NCI-H2227 (cell line): ENCODE results near the gene PIEZO1.
"Not testable (repeated sequence)": the region's sequence is repeated elsewhere in the genome, so short reads cannot be mapped to it uniquely, and the experiment has no call there.

Experiments used
- DNase-seq: peaks from one replicate; lab custom pipeline; 2025; ENCODE audit not compliant: unreplicated experiment; lab: John Stamatoyannopoulos, UW

PIEZO1 gene

DNA sequence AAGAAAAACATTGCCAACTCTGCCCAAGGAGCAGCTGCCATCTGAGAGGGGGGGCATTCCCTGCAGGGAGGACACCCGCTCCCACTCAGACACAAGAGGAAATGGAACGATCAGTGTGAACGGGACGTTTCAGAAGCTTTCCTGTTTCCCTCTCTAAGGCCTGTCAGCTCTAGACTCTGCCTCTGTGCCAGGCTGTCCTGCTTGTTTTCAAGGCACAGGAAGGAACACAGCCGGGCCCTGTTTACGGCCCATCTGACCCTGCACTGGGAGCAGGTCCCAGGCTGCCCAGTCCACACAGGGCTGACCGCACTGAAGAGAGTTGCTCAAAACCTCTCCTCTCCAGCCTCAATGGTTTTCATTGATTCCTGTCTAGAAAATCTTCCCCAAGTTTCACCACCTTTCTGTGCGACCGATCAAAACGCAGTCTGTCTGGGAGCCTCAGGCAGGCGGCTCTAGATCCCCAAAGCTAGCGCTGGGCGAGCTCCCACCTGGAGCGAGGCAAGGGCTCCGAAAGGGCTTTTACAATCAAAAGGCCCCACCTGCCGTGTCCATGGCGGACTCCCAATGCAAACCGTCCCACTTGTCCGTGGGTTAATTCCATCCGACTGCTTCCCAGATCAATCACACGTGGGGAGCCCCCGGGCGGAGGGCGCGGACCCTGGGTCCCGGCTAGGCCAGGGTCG lies 1.5 kb downstream of the PIEZO1 start:
- no peak for DNase-seq

DNA sequence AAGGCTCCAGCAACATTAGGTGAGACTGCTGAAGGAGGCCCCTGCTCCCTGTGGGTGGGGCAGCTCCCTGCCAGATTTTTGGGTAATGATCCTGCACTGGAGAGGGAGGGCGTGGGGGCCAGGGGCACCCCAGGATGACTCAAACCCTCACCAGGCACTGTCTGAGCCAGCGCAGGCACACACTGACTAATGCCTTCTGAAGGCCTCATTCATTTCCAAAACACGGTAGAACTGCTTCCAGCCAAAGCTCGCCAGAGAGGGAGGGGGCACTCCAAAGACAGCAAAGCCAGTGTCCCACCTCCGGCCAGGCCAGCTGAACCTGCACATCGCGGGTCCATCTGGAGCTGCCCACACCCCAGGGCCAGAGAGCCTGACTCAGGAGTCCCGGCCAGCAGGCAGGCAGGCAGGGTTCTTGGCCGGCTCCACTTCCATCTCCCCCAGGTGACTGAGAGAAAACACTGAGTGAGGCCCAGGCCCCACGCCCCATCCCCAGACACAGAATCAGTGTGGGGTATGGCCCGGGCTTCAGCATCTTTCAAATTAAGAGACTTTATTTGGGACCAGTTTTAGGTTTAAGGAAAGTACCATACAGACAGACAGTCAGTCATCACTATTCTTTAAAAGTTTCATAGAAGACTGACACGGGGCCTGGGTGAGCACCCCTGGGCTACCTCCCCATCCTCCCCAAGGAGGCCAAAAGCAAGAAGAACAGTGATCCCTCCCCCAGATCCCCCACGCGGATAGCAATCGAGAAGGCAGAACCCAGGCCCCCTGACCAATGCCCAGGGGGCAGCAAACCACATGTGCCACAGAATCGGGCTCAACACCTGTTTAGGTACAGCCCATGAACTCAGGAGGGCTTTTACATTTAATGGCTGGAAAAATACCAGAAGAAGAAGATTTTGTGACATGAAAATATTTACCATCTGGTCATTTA lies 2.3 kb downstream of the PIEZO1 start:
- no peak for DNase-seq

DNA sequence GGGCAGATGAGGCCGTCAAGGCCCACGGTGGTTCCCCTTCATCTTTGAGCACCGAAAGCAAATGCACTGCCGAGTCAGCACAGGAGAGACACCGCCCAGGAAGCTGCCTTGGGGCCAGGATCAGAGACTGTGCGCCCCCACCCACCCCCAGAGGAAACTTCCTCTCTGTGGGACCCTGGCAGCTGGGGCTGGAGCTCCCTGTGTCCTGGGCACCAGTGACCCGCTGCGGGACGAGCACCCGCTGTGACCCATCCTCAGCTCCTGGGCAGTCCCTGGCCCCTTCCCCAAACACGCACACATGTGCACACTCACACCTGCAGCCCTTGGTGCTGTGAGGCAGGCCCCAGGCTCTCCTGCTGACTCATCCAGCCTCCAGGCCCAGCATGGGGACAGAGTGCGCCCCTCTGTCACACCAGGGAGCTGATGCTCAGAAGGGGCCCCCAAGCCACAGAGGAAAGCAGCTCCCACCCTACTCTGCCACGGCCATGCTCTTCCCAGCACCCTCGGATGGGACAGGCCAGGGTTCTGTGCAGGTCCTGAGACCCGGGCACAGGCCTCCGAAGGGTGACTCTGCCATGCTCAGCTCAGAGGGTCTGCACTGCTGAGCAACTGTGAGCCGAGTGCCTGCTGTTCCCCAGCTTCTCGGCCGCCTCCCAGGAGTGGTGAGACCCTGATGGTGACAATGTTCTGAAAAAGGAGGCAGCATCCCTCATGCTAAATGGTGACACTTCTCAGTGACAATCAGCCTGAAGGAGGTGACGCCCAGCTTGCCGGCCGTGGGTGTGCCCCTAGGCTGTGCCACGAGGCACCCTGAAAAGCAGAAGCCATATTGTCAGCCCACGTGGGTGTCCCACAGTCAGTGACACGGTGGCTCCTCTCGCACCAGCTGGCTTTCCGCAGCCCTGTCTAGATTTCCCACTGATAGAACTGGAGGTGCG lies 3.6 kb downstream of the PIEZO1 start:
- DNase-seq = no peak

DNA sequence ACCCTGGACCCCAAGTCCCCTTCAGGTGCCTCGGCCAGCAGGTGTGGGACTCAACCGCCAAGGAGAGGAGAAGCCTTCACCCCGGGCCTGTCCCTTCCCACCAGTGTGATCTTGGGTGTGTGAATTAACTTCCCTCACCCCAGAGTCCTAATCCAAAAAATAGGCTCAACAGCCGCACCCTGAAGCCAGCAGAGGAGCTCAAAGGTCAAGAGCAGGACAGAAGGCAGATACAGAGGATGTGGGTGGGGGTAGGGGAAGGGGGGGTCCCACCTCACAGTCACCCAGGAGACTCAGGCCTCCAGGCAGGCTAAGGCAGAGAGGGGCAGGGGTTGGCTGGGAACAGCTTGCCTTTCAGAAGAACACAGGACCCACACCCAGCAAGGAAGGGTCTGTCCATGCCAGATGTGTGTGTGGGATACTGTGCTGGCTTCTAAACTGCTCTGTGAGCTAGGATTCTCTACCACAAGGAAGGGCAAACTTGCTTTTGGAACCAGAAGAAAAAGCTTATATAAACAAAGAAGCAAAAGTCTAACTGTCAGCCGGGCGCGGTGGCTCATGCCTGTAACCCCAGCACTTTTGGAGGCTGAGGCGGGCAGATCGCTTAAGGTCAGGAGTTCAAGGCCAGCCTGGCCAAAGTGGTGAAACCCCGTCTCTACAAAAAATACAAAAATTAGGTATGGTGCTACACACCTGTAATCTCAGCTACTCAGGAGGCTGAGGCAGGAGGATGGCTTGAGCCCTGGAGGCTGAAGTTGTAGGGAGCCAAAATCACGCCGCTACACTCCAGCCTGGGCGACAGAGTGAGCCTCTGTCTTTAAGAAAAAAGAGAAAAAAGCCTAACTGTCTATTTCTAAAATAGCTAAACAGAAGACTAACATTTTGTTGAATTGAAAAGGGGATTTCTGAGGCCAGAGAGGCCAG lies 4.6 kb downstream of the PIEZO1 start:
- DNase-seq = no peak

DNA sequence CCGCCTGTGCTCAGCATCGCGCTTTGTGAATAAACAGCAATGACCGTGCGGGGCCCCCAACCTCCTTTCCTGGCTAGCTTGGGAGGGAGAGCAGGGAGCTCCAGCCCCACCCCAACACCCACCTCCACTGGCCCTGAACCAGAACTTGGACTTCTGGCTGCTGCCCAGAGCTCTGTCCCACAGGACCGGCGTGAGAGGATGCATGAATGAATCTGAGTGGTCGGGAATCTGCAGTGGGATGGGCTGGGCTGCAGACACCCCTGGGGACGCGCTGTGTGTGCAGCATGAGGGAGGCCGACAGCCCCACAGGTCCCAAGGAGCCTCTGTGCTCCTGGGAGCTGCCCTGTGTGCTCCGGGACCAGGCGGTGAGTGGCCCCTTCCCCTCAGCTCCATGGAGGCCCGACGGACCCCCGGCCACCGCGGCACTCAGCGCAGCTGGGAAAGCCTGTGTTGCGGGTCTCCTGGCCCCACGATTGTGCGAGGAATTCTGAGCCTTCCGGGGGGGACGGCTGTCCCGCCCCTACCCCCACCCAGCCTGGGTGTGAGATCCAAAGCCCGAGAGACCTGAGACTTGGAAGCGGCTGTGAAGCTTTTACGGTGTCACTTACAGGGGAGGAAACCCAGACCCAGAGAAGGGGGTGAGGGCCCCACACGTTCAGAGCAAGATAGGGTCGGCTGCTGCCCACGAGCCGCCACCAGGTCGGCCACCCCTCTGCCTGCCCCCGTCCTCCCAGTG lies 5.4 kb downstream of the PIEZO1 start:
- no peak for DNase-seq

DNA sequence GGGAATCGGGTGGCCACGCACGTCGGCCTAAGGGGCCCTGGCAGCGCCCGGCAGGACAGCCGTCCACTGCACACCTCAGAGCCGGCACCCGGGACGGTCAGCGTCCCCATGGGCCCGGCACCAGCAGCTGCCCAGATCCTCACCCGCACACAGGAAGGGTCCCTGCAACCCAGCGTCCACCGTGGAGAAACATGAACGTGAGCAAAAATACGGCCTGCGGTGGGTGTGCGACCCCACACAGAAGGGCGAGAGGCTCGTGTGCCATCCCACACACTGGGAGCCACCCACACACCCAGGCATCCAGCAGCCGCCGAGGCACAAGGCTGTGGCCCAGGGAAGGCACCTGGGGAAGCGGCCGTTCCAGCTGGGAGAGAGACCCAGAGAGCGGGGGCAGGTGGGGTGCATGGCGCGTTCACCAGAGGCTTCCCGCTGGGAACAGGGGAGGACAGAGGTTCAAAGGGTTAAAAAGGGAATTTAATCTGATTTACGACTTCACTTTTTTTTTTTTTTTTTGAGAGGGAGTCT lies 6.4 kb downstream of the PIEZO1 start:
- DNase-seq = no peak

DNA sequence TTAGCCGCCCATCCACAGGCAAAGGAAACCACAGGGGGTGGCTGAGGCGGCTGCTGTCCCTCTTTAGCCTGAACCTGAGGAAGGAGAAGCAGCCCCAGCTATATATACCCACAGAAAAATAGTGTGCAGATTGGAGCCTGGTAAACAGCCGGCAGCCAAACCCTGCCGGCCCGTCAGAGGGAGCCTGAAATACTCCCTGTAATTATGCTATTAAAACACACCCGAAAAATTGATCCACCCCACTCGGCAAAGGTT lies 6.8 kb downstream of the PIEZO1 start:
- DNase-seq = no peak

DNA sequence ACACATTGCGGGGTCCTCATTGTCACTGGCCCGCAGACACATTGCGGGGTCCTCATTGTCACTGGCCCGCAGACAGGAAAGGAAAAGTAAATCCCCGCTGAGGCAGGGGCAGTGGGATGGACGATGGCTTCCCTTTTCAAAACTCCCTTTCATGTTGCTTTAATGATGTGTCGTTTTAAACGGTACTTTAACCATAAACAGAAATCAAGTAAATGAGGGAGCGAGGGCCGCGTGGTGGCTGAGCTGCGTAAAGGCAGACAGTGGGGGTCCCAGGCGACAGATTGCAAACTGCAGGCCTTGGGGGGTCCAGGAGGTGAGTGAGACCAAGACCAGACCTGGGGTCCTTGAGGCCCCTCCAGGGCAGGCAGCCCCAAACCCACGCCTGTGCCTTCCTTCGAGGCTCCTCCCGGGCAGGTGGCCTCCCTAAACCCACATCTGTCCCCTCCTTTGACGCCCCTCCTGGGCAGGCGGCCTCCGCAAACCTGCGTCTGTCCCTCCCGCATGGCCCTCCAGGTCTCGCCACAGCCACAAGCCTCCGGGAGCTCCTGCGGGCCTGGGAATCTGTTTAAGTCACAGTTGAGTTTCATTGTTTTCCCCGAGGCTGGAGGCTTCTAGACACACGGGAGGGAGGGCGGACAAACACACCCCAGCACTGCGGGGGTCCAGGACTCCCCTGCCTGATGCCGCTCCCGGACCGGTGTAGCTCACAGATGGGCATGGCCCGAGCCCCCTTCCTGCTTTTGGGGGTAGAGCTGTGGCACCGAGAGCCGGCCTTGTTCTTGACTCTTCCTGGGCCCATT lies 7.3 kb downstream of the PIEZO1 start:
- DNase-seq = peak; percentile 19

DNA sequence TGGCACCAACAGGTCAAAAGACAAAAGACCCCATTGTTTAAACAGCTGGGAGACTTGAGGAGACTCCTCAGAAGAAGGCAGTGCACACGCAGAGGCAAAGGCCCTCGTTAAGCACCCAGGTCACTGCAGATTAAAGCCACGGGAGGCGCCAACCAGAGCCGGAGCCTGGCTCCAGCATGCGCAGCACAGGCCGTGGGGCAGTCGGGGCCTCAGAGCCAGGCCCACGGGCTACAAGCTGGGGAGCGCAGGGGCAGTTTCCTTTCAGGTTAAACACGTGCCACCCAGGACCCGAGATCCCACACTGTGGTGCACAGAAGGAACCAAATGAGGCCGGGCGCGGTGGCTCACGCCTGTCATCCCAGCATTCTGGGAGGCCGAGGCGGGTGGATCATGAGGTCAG lies 9.2 kb downstream of the PIEZO1 start:
- DNase-seq = no peak

DNA sequence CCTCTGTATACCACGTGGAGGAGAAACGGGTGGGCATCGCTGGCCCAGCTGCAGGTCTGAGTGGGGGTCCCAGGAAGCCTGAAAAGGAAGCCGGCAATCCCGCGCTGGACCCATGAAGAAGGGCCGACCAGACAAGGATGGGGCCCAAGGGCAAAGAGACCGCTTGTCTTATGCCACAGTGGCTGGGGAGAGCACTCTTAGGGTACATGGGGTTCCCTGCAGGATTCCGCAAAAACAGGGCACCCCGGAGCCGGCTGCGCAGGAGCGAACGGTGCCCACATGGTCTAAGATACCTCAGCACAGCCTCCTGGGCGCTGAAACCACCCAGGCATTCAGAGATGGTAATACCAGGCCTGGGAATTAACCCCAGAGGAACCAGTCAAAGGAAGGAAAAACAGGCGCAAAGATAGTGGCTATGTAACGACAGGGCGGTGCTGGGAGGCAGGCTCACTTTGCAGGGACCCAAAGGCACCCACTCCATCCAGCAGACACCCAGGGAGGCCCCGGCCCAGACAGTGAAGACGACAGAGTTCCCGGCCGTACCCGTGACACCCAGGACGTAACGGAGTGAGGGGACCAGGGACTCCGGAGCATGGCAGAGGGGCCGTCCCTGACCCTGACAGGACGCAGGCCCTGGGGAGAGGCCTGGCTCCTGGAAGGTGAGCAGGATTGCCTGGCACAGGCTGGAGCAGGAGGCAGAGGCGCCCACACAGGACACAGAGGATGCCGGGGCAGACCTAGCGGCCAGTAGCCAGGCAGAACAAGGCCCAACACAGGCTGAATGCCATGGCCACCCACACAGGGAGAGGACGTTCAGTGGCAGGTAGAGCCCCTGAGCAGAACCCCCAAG lies 10.3 kb downstream of the PIEZO1 start:
- DNase-seq = no peak

DNA sequence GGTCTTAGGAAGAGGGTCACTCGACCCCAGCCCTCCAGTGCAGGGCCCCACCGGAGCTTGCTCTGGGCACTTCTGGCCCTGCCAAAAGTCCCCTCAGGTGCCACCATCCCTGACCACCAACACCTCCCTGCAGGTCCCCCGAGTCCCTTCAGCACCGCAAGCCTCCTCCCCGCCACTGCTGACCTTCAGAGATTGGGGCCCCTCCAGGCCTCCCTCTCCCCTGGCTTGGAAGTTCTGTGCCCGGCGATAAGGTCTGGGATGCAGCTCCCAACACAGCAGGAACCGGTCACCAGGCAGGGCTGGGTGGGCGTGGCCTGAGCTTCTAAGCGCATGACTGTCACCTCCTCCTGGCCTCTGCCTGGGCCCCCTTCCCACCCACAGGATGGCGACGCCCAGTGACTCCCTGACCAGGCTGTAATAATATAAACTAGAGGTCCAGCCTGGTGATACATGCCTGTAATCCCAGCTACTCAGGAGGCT lies 11.2 kb downstream of the PIEZO1 start:
- DNase-seq = peak; percentile 5

DNA sequence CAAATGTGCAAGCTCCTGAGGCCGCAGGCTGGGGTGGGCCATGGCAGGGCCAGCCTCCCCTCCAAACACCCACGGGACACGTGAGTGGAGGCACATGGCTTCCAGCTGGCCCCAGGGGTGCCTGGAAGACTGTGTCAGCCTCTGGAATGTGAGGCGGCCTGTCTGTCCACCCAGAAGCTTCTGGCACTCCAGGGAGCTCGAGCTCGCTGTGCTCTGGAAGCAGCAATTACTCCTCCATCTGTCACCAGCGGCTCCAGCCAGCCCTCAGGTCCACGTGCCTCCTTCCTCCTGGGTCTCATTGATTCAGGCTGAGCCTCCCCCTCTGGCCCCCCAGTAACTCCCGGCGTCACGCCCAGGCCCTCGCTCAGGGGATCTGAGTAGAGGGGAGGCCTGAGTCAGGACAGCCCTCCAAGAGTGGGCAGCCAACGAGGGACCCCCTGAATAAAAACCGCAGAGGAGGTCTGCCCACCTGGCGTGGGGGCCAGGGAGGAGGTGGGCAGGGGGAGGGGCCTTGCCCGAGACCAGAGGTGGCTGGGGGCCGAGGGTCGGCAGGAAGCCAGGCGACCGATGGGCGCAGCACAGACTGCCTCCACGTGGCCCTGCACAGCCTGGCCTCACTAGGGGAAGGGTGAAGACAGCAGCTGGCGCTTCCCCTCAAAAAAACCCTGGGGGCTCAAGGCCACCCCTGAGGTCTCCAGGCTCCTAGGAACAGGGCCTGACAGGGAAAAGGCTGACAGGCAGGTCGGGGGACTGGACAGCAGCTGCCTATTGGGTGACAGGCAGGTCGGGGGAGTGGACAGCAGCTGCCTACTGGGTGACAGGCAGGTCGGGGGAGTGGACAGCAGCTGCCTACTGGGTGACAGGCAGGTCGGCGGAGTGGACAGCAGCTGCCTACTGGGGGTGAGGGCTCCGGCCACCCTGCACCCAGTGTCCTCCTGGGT lies 11.9 kb downstream of the PIEZO1 start:
- DNase-seq = peak; percentile 49

DNA sequence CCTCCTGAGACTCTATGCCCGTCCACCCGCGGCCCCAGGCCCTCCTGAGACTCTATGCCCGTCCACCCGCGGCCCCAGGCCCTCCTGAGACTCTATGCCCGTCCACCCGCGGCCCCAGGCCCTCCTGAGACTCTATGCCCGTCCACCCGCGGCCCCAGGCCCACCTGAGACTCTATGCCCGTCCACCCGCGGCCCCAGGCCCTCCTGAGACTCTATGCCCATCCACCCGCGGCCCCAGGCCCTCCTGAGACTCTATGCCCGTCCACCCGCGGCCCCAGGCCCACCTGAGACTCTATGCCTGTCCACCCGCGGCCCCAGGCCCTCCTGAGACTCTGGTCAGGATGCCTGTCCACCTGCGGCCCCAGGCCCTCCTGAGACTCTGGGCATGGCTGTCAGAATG lies 13.2 kb downstream of the PIEZO1 start:
- not testable (repeated sequence) for DNase-seq

DNA sequence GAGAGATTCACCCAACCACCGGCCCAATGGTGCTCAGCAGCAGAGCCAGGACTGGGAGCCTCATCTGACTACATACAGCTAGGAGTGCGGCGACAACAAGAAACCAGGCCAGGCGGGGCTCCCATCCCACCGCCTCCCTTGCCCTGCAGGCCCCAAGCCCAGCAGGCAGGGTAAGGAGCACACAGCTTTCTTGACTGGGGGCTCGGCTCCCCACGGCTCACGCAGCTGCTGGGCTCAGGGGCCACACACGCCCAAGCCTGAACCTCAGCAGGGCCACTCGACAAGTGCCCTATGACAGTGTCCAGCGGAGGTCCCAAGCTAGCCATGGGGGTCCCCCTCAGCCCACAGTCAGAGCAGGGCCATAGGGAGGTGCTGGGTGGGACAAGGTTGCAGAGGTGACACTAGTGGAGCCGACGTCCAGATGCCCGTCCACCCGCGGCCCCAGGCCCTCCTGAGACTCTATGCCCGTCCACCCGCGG lies 13.7 kb downstream of the PIEZO1 start:
- no peak for DNase-seq

DNA sequence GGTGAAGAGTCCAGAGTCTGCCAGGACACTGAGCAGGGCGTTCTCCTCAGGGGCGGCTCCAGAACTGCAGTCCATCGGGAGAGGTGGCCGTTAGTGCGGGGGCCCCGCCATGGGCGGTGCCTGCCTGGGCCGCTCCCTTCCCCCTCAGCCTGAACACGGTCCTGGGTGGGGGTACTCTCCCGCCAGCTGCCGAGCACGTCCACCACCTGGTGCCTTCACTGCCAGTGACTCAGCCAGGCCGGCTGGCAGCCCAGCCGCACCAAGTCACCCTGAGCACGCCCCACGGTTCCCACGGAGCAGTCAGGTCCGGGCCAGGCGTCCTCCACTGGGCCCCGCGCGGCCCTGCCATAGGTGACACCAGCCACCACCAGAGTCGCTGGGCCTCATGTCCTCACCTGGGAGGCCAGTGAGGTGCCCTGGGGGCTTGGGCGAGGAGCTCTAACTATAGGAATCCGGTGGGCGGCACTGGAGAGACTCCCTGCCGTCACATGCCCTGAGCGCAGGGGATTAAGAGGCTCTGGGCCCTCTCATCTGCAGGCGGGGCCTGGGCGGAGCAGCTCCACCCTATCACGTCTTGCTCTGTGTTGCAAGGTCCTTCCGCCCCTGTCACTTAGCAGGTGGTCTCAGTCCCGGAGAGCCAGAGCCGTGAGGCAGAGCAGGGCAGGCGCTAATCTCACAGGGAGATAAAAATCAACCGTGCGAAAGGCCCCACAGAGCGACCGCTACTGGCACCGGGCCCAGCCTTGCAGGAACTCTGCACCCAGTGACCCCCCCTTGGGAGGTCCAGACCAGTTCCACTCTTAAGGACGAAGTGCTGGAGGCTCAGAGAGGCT lies 14.3 kb downstream of the PIEZO1 start:
- DNase-seq = peak; percentile 70
